Posterior cingulate gyrus (tissue), 11 donors: ENCODE results near the gene PLBD1.

Experiments
- DNase-seq, 10 donors: peaks; one replicate each; pipeline versions ENCODE4 v3.0.0 to v3.0.0-alpha.2; 2020 to 2021; ENCODE audit warnings: mixed read lengths in 3 of 10
- intact Hi-C: fragments of 100-400 bp; cut with DNase I; formaldehyde crosslinking; loops from one replicate; pipeline ENCODE4 v1.15.1; 2023

Gene PLBD1

GRCh38 chr12:14514154-14514842 lies 53.4 kb downstream of the PLBD1 start:
- DNase-seq = no peak
- intact Hi-C loops = no loop called here

GRCh38 chr12:14510574-14510973 lies 57.1 kb downstream of the PLBD1 start:
- DNase-seq = no peak
- intact Hi-C loops = no loop called here

GRCh38 chr12:14505626-14506596 lies 61.8 kb downstream of the PLBD1 start:
- intact Hi-C loops = no loop called here
- no peak for DNase-seq

GRCh38 chr12:14495326-14495725 lies 72.4 kb downstream of the PLBD1 start:
- DNase-seq = no peak
- intact Hi-C loops = no loop called here

GRCh38 chr12:14482886-14483285 lies 84.8 kb downstream of the PLBD1 start:
- intact Hi-C loops = no loop called here
- DNase-seq = no peak

GRCh38 chr12:14482361-14482760 lies 85.3 kb downstream of the PLBD1 start:
- no peak for DNase-seq
- intact Hi-C loops = no loop called here

- DNase-seq = no peak
- intact Hi-C loops = no loop called here
Measured at GRCh38 chr12:14481201-14481600, 86.5 kb downstream of the PLBD1 start.

- intact Hi-C loops = no loop called here
- no peak for DNase-seq
Measured at GRCh38 chr12:14479004-14479403, 88.7 kb downstream of the PLBD1 start.

- intact Hi-C loops = no loop called here
- DNase-seq = no peak
Measured at GRCh38 chr12:14473707-14474287, 93.9 kb downstream of the PLBD1 start.

GRCh38 chr12:14471497-14471896 lies 96.2 kb downstream of the PLBD1 start:
- intact Hi-C loops = no loop called here
- DNase-seq = no peak

- intact Hi-C loops = no loop called here
- DNase-seq = no peak
Measured at GRCh38 chr12:14460212-14460841, 107.4 kb downstream of the PLBD1 start.

- intact Hi-C loops = no loop called here
Measured at GRCh38 chr12:14454098-14454907, 113.4 kb downstream of the PLBD1 start.

More at GRCh38 chr12:14454098-14454907, 113.4 kb downstream of the PLBD1 start:
- DNase-seq = no peak
